DLD1 (cell line): Measurements from ENCODE around the gene MFSD6.

Source experiments
- in situ Hi-C: cut with HindIII; loops from 2 replicates; pipeline ENCODE4 v1.10.0; 2017; ENCODE audit warnings: low sequenced_read_pairs

The MFSD6 gene

GRCh38 chr2:190435031-190435670 lies 27.0 kb downstream of the MFSD6 start:
- in situ Hi-C loops, result no loop called here

- in situ Hi-C loops, result no loop called here
Measured at GRCh38 chr2:190436557-190436956, 28.4 kb downstream of the MFSD6 start.

- in situ Hi-C loops, result no loop called here
Measured at GRCh38 chr2:190440113-190440512, 32.0 kb downstream of the MFSD6 start.

GRCh38 chr2:190441564-190441963 lies 33.4 kb downstream of the MFSD6 start:
- in situ Hi-C loops, result no loop called here

GRCh38 chr2:190443055-190443454 lies 34.9 kb downstream of the MFSD6 start:
- in situ Hi-C loops, result no loop called here

GRCh38 chr2:190443778-190444481 lies 35.8 kb downstream of the MFSD6 start:
- in situ Hi-C loops, result no loop called here

GRCh38 chr2:190444976-190445375 lies 36.8 kb downstream of the MFSD6 start:
- in situ Hi-C loops, result no loop called here

- in situ Hi-C loops, result no loop called here
Measured at GRCh38 chr2:190446193-190446592, 38.0 kb downstream of the MFSD6 start.

- in situ Hi-C loops, result no loop called here
Measured at GRCh38 chr2:190446750-190447516, 38.8 kb downstream of the MFSD6 start.

GRCh38 chr2:190447766-190448165 lies 39.6 kb downstream of the MFSD6 start:
- in situ Hi-C loops, result no loop called here

- in situ Hi-C loops, result no loop called here
Measured at GRCh38 chr2:190449925-190450324, 41.8 kb downstream of the MFSD6 start.

GRCh38 chr2:190450363-190450762 lies 42.2 kb downstream of the MFSD6 start:
- in situ Hi-C loops, result no loop called here

GRCh38 chr2:190451561-190452176 lies 43.5 kb downstream of the MFSD6 start:
- in situ Hi-C loops, result no loop called here

- in situ Hi-C loops, result no loop called here
Measured at GRCh38 chr2:190452433-190452832, 44.3 kb downstream of the MFSD6 start.

GRCh38 chr2:190454795-190455194 lies 46.6 kb downstream of the MFSD6 start:
- in situ Hi-C loops, result no loop called here

GRCh38 chr2:190455358-190456095 lies 47.4 kb downstream of the MFSD6 start:
- in situ Hi-C loops, result no loop called here

- in situ Hi-C loops, result no loop called here
Measured at GRCh38 chr2:190456833-190457232, 48.7 kb downstream of the MFSD6 start.

- in situ Hi-C loops, result no loop called here
Measured at GRCh38 chr2:190457256-190457655, 49.1 kb downstream of the MFSD6 start.

GRCh38 chr2:190458352-190459107 lies 50.4 kb downstream of the MFSD6 start:
- in situ Hi-C loops, result no loop called here

- in situ Hi-C loops, result no loop called here
Measured at GRCh38 chr2:190459881-190460280, 51.7 kb downstream of the MFSD6 start.
